A549 treated with Hydrocortisone at 1 μM for 4 hours (cell line): ENCODE measurements around the gene CKMT1B. TPM values are rescaled to one million over a fixed set of nuclear protein-coding genes. Genes with fewer than 3 reads are reported as not detected.

Experiments used
- total RNA-seq: library from RNA; stranded (reverse); fragments of 200-300 nt; extraction: Qiagen RNA extraction; gene quantifications from 5 replicates; pipeline ENCODE4 v1.2.3, GENCODE V29; 2022

CKMT1B gene
- total RNA-seq, result 1.9 to 6.3 TPM (median 3.7 TPM) in 5 replicates

GRCh38 chr15:43593328-43594190 lies at the start of gene CKMT1B:
CKMT1B (plus strand) TSS chr15:43594027; CDS start chr15:43594219, 192 bp downstream.

DNA sequence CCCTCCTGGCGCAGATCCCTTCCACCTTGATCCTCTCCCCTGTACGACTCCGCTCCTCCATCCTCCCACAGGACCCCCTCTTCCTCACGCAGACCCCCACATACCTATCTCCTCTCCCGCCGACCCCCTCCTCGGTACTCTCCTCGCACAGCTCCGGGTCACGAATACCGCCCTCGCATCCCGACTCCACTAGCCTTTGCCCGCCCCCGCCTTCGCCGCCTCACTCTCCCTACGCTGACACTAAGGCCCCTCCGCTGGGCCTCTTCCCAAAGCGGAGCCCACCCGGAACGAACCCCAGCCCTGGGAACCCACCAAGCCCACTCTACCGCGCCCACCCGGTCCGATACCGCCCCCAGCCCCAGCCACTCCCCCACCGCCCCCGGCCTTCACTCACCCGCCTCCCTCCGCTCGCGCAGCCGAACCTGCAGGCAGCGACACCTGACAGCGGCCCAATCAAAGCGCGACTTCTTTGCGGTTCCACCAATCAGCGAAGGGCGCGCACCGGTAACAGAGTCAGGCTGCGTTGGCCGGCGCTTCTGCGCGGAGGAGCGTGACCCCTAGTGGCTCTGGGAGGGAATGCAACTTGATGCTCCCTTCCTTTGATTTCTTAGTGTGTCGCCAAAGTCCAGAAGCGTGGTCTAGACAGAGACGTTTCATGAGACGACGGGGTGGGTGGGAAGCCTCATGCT lies 3.9 kb upstream of the CKMT1B start, which contains the start of gene PPIP5K1:
PPIP5K1 (minus strand) TSS at position 431 of the 689 bp plus-strand sequence. CDS start 5,704 bp downstream, outside the sequence.

DNA sequence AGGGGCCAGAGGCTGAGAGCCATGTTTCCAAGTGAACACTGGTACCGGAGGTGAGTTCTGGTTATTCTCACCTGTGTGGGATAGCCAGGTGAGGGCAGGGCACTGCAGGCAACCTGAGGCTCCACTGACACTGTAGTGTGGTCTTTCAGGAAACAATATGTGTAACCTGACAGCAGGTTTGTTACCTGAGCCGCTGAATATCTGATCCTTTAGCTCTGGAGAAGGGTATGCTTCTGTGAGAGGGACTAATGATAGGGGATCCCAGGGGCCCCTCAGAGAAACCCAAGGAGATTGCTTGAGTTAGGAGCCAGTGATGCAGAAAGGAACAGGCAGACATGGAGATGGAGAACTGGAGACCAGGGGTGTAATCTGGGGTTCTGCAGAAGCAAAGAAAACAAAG lies 24.9 kb downstream of the CKMT1B start, which contains the start of gene STRC:
STRC (minus strand) TSS at position 101 of the 400 bp plus-strand sequence; CDS start at position 23, 78 bp downstream.

Other genes starting within 250 kb of the CKMT1B start
- gene ZSCAN29, start 223.0 kb upstream of the CKMT1B start, total RNA-seq, result 6.7 to 11.6 TPM (median 8.7 TPM) in 5 replicates
- gene TUBGCP4, start 222.9 kb upstream of the CKMT1B start, total RNA-seq, result 4.7 to 6.8 TPM (median 6.0 TPM) in 5 replicates
- 13.6 to 22.8 TPM (median 16.9 TPM) in 5 replicates for gene TP53BP1, start 100.9 kb upstream of the CKMT1B start, total RNA-seq
- gene MAP1A, start 76.4 kb upstream of the CKMT1B start, total RNA-seq, result 0.50 to 0.76 TPM (median 0.60 TPM) in 5 replicates
- 3.8 to 6.9 TPM (median 5.8 TPM) in 5 replicates for gene PPIP5K1, start 3.8 kb upstream of the CKMT1B start, total RNA-seq
- gene STRC, start 24.8 kb downstream of the CKMT1B start, total RNA-seq, result 0.08 to 0.16 TPM (median 0.11 TPM) in 4 of 5 replicates, not detected in the other
- gene CATSPER2, start 54.8 kb downstream of the CKMT1B start, total RNA-seq, result 0.40 to 1.3 TPM (median 0.68 TPM) in 5 replicates
- 1.7 to 2.8 TPM (median 2.7 TPM) in 5 replicates for gene CKMT1A, start 99.8 kb downstream of the CKMT1B start, total RNA-seq
- gene PDIA3, start 152.4 kb downstream of the CKMT1B start, total RNA-seq, result 262 to 365 TPM (median 343 TPM) in 5 replicates
- 0.82 to 2.2 TPM (median 1.2 TPM) in 5 replicates for gene ELL3, start 182.9 kb downstream of the CKMT1B start, total RNA-seq
- 380 to 723 TPM (median 669 TPM) in 5 replicates for gene SERF2, start 198.3 kb downstream of the CKMT1B start, total RNA-seq
- 0.06 to 0.28 TPM (median 0.08 TPM) in 5 replicates for gene SERINC4, start 206.2 kb downstream of the CKMT1B start, total RNA-seq
- gene HYPK, start 206.6 kb downstream of the CKMT1B start, total RNA-seq, result 3.3 to 7.2 TPM (median 4.3 TPM) in 5 replicates
- gene MFAP1, start 230.7 kb downstream of the CKMT1B start, total RNA-seq, result 23.7 to 32.4 TPM (median 25.8 TPM) in 5 replicates
- 11.3 to 15.4 TPM (median 12.2 TPM) in 5 replicates for gene WDR76, start 233.0 kb downstream of the CKMT1B start, total RNA-seq